K562 (cell line): ENCODE results near the gene BRF1. TPM values are rescaled to one million over a fixed set of nuclear protein-coding genes. Genes with fewer than 3 reads are reported as not detected.
A peak's percentile ranks its signal among the peaks of the same experiment; 100 is the strongest.

Source experiments
- ATAC-seq: fragments of 200-7000 bp; cut with Tn5 transposase; 3 replicates; pipeline ENCODE4 v1.9.1; 2020; ENCODE audit warnings: moderate library complexity
- BruUV-seq: library from RNA; stranded (reverse); fragments of 400-500 nt; replicated peaks from 2 replicates; lab custom pipeline; 2021; lab: Mats Ljungman, UMichigan
- CTCF ChIA-PET: fragments of 300-600 bp; formaldehyde crosslinking; extraction: SDS; loops from one replicate; lab custom pipeline; 2021; ENCODE audit warnings: low intra/inter-chr PET ratio; lab: Yijun Ruan, JAX
- POLR2A ChIA-PET: fragments of 300-600, 350-650 bp; sonication (Branson Sonifier 250); formaldehyde crosslinking; extraction: SDS; loops from one replicate; lab custom pipeline; 2021; ENCODE audit warnings: antibody characterized with exemption, inconsistent platforms; lab: Yijun Ruan, JAX
- DNase-seq, 4 experiments: peaks; one replicate each; pipeline versions ENCODE4 v3.0.0 to v3.0.0-alpha.2; 2011 to 2018; ENCODE audit warnings: low spot score in 3 of 4, mixed read lengths in 3 of 4; ENCODE audit errors: extremely low read depth in 1 of 4
- FAIRE-seq: peaks from 2 replicates; lab custom pipeline; 2011; peaks lifted over from hg19 to GRCh38; lab: Jason Lieb, UNC
- H2AFZ ChIP-seq: 2 replicates; pipeline ENCODE4 v1.6.0; 2011; ENCODE audit warnings: low read depth, low read length, control low read depth, inconsistent platforms
- H3K27ac ChIP-seq: fragments of 200-600 bp; 3 replicates; pipeline ENCODE4 v1.8.0; 2011; ENCODE audit warnings: low read depth, mild to moderate bottlenecking, control low read depth, inconsistent platforms, low read length, moderate library complexity, mixed read lengths; ENCODE audit errors: extremely low read depth
- H3K27me3 ChIP-seq, 2 experiments: fragments of 300-600 bp in 1 of 2; 2 replicates in 1 of 2; 3 replicates in 1 of 2; pipeline versions ENCODE4 v1.6.0 to v1.8.0; 2011; ENCODE audit warnings: inconsistent platforms in 2 of 2, low read length in 2 of 2, mild to moderate bottlenecking in 1 of 2, mixed read lengths in 1 of 2, moderate library complexity in 1 of 2; ENCODE audit not compliant: control insufficient read depth in 2 of 2, insufficient read depth in 2 of 2
- H3K36me3 ChIP-seq: fragments of 300-600 bp; 3 replicates; pipeline ENCODE4 v1.8.0; 2011; ENCODE audit warnings: mild to moderate bottlenecking, low read length, inconsistent platforms; ENCODE audit not compliant: control insufficient read depth, insufficient read depth
- H3K4me1 ChIP-seq, 2 experiments: fragments of 200-600 bp in 1 of 2; replicated peaks in 1 of 2; 2 replicates in 1 of 2; 3 replicates in 1 of 2; pipeline versions ENCODE4 v1.5.1 to v1.8.0; 2011; ENCODE audit warnings: inconsistent platforms in 2 of 2, low read length in 2 of 2, mild to moderate bottlenecking in 1 of 2, mixed read lengths in 1 of 2, moderate library complexity in 1 of 2; ENCODE audit not compliant: control insufficient read depth in 2 of 2, insufficient read depth in 2 of 2
- H3K4me2 ChIP-seq: 2 replicates; pipeline ENCODE4 v1.6.1; 2011; ENCODE audit warnings: low read length, control low read depth, inconsistent platforms, mixed read lengths; ENCODE audit not compliant: insufficient read depth
- H3K4me3 ChIP-seq: fragments of 200-600 bp; sonication (generic), shearing (Covaris generic); 2 replicates; pipeline ENCODE4 v1.5.1; 2016; ENCODE audit warnings: control low read depth, inconsistent platforms
- H3K79me2 ChIP-seq: fragments of 200-600 bp; 3 replicates; pipeline ENCODE4 v1.8.0; 2011; ENCODE audit warnings: low read length, inconsistent platforms; ENCODE audit not compliant: control insufficient read depth, insufficient read depth
- H3K9ac ChIP-seq, 2 experiments: 2 replicates each; pipeline versions ENCODE4 v1.6.0 to v1.6.1; 2011; ENCODE audit warnings: low read depth in 2 of 2, low read length in 2 of 2, control low read depth in 1 of 2, inconsistent platforms in 1 of 2, mild to moderate bottlenecking in 1 of 2, mixed read lengths in 1 of 2; ENCODE audit not compliant: insufficient read depth in 1 of 2
- H3K9me1 ChIP-seq: one replicate; pipeline ENCODE4 v1.6.0; 2011; ENCODE audit warnings: inconsistent platforms, mild to moderate bottlenecking, low read length, moderate library complexity; ENCODE audit not compliant: control insufficient read depth, insufficient read depth
- H3K9me3 ChIP-seq: replicated peaks from 2 replicates; pipeline ENCODE4 v1.5.1; 2011; ENCODE audit warnings: low read depth, low read length, inconsistent platforms; ENCODE audit not compliant: control insufficient read depth, insufficient read depth
- H4K20me1 ChIP-seq: replicated peaks from 2 replicates; pipeline ENCODE4 v1.6.1; 2011; ENCODE audit warnings: low read length, inconsistent platforms, mixed read lengths; ENCODE audit not compliant: control insufficient read depth, insufficient read depth
- CBX8 ChIP-seq: fragments of 200-600 bp; sonication (generic); IDR thresholded peaks from 2 replicates; pipeline ENCODE4 v1.6.1; 2012; ENCODE audit warnings: borderline replicate concordance, mixed run types, low read depth, mild to moderate bottlenecking, moderate library complexity, mixed read lengths, low read length, control low read depth, inconsistent platforms; ENCODE audit not compliant: poor library complexity, severe bottlenecking; ENCODE audit errors: extremely low read depth
- RBM14 ChIP-seq: fragments of 200-400 bp; formaldehyde crosslinking; IDR thresholded peaks from 2 replicates; pipeline ENCODE4 v1.6.1; 2018; ENCODE audit warnings: low read depth, mild to moderate bottlenecking, low read length, moderate library complexity, borderline replicate concordance; ENCODE audit not compliant: insufficient read depth
- RCOR1 ChIP-seq, 2 experiments: IDR thresholded peaks; 2 replicates each; pipeline ENCODE4 v1.6.1; 2012; ENCODE audit warnings: low read depth in 2 of 2, low read length in 2 of 2, borderline replicate concordance in 1 of 2, improper control_type of control experiment in 1 of 2
- ZFPM2 ChIP-seq: fragments of 250-450 bp; sonication (Bioruptor Pico); IDR thresholded peaks from 2 replicates; pipeline ENCODE4 v1.5.1; 2022; ENCODE audit warnings: mild to moderate bottlenecking
- ZNF253 ChIP-seq: fragments of 250-450 bp; sonication (Bioruptor Pico); conservative IDR thresholded peaks from 2 replicates; pipeline ENCODE4 v1.6.1; 2021; ENCODE audit warnings: mild to moderate bottlenecking
- ZNF668 ChIP-seq: fragments of 250-450 bp; sonication (Bioruptor Pico); IDR thresholded peaks from 2 replicates; pipeline ENCODE4 v1.8.0; 2022; ENCODE audit warnings: mild to moderate bottlenecking, inconsistent platforms
- WGBS: fragments of 100-300 bp; shearing (Covaris generic); methylation state at CpG from one replicate; pipeline ENCODE4 v1.1.6; 2016; ENCODE audit warnings: low coverage, mixed read lengths; ENCODE audit not compliant: insufficient coverage; ENCODE audit errors: missing lambda C conversion rate; 5-methylcytosine and 5-hydroxymethylcytosine counted together
- in situ Hi-C: fragments of 300-500 bp; cut with MboI; formaldehyde crosslinking; loops from 4 replicates; pipeline ENCODE4 v1.15.0; 2018; ENCODE audit warnings: inconsistent platforms, mixed read lengths
- intact Hi-C: fragments of 100-400 bp; cut with micrococcal nuclease; formaldehyde crosslinking; loops from 2 replicates; pipeline ENCODE4 v1.14.2; 2022
- polyA plus RNA-seq, 8 experiments: library from polyadenylated mRNA; depleted of rRNA in 4 of 8; stranded (reverse) in 5 of 8; unstranded in 3 of 8; fragments of >200 nt; fragmentation: Nextera tagmentation in 2 of 8; fragmentation: Illumina TruSeq in 1 of 8; extraction: Ambion mirVana in 2 of 8; extraction: Trizol in 1 of 8; gene quantifications; 2 replicates each; pipeline versions ENCODE4 v1.2.1 to v1.2.3, GENCODE V29; 2011 to 2014; ENCODE audit warnings: inconsistent platforms in 1 of 8, missing spikeins in 1 of 8
- total RNA-seq, 7 experiments: library from RNA; depleted of rRNA in 6 of 7; stranded (reverse); fragments of >200 nt in 6 of 7; fragmentation: Illumina TruSeq in 2 of 7; extraction: Trizol in 2 of 7; gene quantifications; 2 replicates each; pipeline versions ENCODE4 v1.2.1 to v1.2.3, GENCODE V29; 2011 to 2021; ENCODE audit warnings: low replicate concordance in 1 of 7
- TF ChIP-seq, protein P1 (sequence below): fragments of 250-450 bp; sonication (Bioruptor Pico); IDR thresholded peaks from 2 replicates; pipeline ENCODE4 v1.5.0; 2021; ENCODE audit warnings: mild to moderate bottlenecking, borderline replicate concordance

BRF1 gene
- total and polyA plus RNA-seq, 9 of the 15 experiments (the other 6 are each of a cell fraction or from before 2014, with no cell fraction given) = 0.14 to 24.6 (median 8.2) TPM

- BruUV-seq = no TSS peak
- WGBS = 64% methylated on average over 4 of the region's 6 CpGs
- intact Hi-C loops = no loop called here
- Histone ChIP-seq H3K79me2 (no peaks in the 10 kb centered on the region; the same call in 2 of the 3 replicates), H2AFZ (no peak overlapping the region), H3K27ac (no peak overlapping the region), H3K27me3 (no peaks in the 10 kb centered on the region), H3K36me3 (no peaks in the 10 kb centered on the region), H3K4me1 (peaks cover 0 to 37% of the 10 kb centered on the region in 2 experiments; a peak in 2 of 5 replicates), H4K20me1 (0 out of 2 replicates have a peak, but pooled peaks cover 4% of the 10 kb centered on the region), H3K9me3 (no peaks in the 10 kb centered on the region), H3K9ac (peak overlapping the region in 1 of 2 experiments; percentile 48; a peak in 1 of 4 replicates), H3K9me1 (no peaks in the 10 kb centered on the region), H3K4me2 (no peak overlapping the region), H3K4me3 (no peak overlapping the region)
- ChIA-PET CTCF (no interaction called here), POLR2A (no interaction called here)
- TF ChIP-seq ZFPM2 (no peak), CBX8 (no peak), RCOR1 (IDR thresholded peaks at IDR 0.05; ENCODE audit: borderline replicate concordance in 1 of 2, low read depth in 2 of 2, low read length in 2 of 2) (no peak), ZNF668 (CRISPR knock-in tag) (no peak), RBM14 (no peak), ZNF253 (no peak)
- TF ChIP-seq, protein P1, sequence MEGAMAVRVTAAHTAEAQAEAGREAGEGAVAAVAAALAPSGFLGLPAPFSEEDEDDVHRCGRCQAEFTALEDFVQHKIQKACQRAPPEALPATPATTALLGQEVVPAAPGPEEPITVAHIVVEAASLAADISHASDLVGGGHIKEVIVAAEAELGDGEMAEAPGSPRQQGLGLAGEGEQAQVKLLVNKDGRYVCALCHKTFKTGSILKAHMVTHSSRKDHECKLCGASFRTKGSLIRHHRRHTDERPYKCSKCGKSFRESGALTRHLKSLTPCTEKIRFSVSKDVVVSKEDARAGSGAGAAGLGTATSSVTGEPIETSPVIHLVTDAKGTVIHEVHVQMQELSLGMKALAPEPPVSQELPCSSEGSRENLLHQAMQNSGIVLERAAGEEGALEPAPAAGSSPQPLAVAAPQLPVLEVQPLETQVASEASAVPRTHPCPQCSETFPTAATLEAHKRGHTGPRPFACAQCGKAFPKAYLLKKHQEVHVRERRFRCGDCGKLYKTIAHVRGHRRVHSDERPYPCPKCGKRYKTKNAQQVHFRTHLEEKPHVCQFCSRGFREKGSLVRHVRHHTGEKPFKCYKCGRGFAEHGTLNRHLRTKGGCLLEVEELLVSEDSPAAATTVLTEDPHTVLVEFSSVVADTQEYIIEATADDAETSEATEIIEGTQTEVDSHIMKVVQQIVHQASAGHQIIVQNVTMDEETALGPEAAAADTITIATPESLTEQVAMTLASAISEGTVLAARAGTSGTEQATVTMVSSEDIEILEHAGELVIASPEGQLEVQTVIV (CRISPR knock-in tag) = no peak
- FAIRE-seq (no peak), DNase-seq (no peak), ATAC-seq (no peak)
- in situ Hi-C loops = no loop called here
These were observed 36.6 kb upstream of the BRF1 start for GRCh38 chr14:105337433-105337832.
